HFFc6 (cell line): Measurements from ENCODE around the gene MYBPC3. TPM values are rescaled to one million over a fixed set of nuclear protein-coding genes. Genes with fewer than 3 reads are reported as not detected.

Experiments used
- DNase-seq: peaks from one replicate; pipeline ENCODE4 v3.0.0-alpha.2; 2018
- H3K27ac Mint-ChIP-seq: 2 replicates; pipeline ENCODE4 v1.8.0; 2020; ENCODE audit warnings: mild to moderate bottlenecking, mixed read lengths
- H3K27me3 Mint-ChIP-seq: 2 replicates; pipeline ENCODE4 v1.8.0; 2021; ENCODE audit warnings: mild to moderate bottlenecking, moderate library complexity, mixed read lengths; ENCODE audit not compliant: insufficient read depth
- H3K36me3 Mint-ChIP-seq: 2 replicates; pipeline ENCODE4 v1.8.0; 2021; ENCODE audit warnings: low read depth, mixed read lengths
- H3K4me1 Mint-ChIP-seq: 2 replicates; pipeline ENCODE4 v1.8.0; 2020; ENCODE audit warnings: low read depth, mixed read lengths
- H3K4me3 Mint-ChIP-seq: 2 replicates; pipeline ENCODE4 v1.8.0; 2020; ENCODE audit warnings: mild to moderate bottlenecking, moderate library complexity, mixed read lengths
- H3K9me3 Mint-ChIP-seq: 2 replicates; pipeline ENCODE4 v1.8.0; 2020; ENCODE audit warnings: mild to moderate bottlenecking, mixed read lengths
- total RNA-seq, 6 experiments: library from RNA; stranded (reverse); fragmentation: NEBNext Ultra II Directional; extraction: Animal tissue kit (Norgen Biotek cat#: 25700); gene quantifications; 2 replicates in 1 of 6; 3 replicates in 5 of 6; pipeline ENCODE4 v1.2.3, GENCODE V29; 2021
- TF ChIP-seq, protein P1 (sequence below): fragments of 200-600 bp; sonication (generic); IDR thresholded peaks from 2 replicates; pipeline ENCODE4 v1.5.0; 2021; ENCODE audit warnings: antibody characterized with exemption, mild to moderate bottlenecking

The MYBPC3 gene
- total RNA-seq, 6 experiments from 2014 or later = not detected

DNA sequence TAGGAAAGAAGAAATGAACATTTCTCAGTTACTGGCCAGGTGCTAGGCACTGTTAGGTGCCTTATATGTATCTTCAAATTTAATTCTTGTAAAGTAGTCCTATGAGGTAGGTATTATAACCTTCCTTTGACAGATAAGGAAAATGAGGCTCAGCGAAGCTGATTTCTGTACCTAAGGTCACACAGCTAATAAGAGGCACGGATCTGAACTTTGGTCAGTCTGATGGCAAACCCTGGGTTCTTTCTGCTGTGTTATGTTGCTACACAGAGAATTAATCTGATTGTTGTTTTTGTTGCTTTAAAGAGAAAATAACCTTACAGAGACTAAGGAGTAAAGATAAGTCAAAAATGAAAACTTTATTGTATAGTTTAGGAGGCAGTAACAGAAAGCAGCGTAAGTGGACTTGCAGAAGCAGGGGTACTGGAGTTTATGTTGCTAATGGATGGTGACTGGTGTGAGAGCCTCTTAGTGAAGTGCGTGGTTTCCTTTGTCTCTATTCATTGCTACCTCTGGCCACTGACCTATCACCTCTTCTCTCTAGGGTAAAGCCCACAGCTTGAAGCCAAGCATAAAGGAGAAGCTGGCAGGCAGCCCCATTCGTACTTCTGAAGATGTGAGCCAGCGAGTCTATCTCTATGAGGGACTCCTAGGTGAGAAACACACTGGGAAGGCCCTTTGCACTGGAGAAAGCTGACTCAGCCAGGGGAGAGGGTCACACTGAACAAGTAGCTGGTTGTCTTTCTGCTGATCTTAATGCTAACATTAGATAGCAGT, 44.3 kb downstream of the MYBPC3 start:
- Mint-ChIP-seq H3K27ac (no peak overlapping the region), H3K36me3 (peaks cover 32% of the 10 kb centered on the region), H3K4me1 (peaks cover 12% of the 10 kb centered on the region; the same call in 1 of the 2 replicates), H3K4me3 (no peak overlapping the region), H3K27me3 (no peaks in the 10 kb centered on the region; the same call in 1 of the 2 replicates), H3K9me3 (no peaks in the 10 kb centered on the region)
- TF ChIP-seq, protein P1, sequence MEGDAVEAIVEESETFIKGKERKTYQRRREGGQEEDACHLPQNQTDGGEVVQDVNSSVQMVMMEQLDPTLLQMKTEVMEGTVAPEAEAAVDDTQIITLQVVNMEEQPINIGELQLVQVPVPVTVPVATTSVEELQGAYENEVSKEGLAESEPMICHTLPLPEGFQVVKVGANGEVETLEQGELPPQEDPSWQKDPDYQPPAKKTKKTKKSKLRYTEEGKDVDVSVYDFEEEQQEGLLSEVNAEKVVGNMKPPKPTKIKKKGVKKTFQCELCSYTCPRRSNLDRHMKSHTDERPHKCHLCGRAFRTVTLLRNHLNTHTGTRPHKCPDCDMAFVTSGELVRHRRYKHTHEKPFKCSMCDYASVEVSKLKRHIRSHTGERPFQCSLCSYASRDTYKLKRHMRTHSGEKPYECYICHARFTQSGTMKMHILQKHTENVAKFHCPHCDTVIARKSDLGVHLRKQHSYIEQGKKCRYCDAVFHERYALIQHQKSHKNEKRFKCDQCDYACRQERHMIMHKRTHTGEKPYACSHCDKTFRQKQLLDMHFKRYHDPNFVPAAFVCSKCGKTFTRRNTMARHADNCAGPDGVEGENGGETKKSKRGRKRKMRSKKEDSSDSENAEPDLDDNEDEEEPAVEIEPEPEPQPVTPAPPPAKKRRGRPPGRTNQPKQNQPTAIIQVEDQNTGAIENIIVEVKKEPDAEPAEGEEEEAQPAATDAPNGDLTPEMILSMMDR = no peak
- no peak for DNase-seq

DNA sequence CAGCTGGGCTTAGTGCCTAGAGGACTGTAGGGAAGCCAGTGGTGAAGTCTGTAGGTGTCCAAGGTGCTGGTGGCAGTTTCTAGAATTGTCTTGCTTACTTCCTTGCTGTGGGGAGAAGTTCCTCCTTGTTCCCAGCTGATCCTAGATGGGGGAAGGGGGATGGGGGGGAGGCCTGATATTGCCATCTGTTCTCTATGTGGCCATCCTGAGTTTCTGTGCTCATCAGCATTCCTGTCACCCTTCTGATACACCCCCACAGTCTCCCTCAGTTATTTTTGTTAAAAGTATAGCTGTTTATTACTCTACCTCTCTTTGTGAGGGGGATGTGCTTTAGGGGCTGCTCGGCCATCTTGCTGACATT, 46.0 kb downstream of the MYBPC3 start:
- H3K9me3 Mint-ChIP-seq = peaks cover 7% of the 10 kb centered on the region
- no peak overlapping the region for H3K4me3 Mint-ChIP-seq
- H3K36me3 Mint-ChIP-seq = peaks cover 44% of the 10 kb centered on the region
- H3K27ac Mint-ChIP-seq = no peak overlapping the region
- H3K4me1 Mint-ChIP-seq = peaks cover 12% of the 10 kb centered on the region; the same call in 1 of the 2 replicates
- TF ChIP-seq, protein P1 = no peak
- DNase-seq = no peak
- no peaks in the 10 kb centered on the region; the same call in 1 of the 2 replicates for H3K27me3 Mint-ChIP-seq

DNA sequence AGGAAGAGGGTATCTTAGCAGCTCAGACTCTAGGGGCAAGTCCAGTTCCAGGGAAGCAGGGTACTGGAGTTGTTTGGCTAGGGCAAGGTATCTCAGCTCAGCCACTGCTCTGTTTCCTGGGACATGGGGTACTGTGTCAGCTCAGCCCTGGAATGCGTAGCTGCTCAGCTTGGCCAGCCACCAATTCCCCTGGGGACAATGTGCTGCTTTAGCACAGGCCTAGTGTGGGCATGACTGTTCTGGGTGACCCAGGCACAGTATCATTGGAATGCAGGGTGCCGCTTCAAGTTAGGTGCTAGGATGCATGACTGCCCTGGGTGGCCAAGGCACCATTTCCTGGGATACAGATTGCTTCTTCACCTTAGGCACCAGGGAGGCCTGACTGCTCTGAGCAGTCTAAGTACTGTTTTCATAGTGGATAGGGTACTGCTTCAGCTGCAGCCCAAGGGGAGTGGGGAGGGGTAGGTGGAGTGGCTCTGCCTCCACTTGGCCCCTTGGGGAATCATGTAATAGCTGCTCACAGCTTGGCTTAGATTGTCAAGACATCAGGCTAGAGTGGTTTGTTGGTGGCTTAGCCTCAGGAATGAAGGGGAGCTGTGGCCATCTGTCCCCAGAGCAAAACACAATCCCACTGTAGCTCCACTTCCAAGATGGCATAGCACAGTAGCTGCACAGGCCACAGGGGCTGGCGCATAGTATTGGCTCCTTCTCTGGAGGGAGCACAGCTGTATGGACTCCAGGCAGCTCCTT, 46.6 kb downstream of the MYBPC3 start:
- Mint-ChIP-seq H3K36me3 (peaks cover 49% of the 10 kb centered on the region), H3K27ac (no peak overlapping the region), H3K4me3 (no peak overlapping the region), H3K9me3 (peaks cover 7% of the 10 kb centered on the region), H3K4me1 (peaks cover 12% of the 10 kb centered on the region; the same call in 1 of the 2 replicates), H3K27me3 (no peaks in the 10 kb centered on the region)
- TF ChIP-seq, protein P1 = no peak
- DNase-seq = peak; percentile 42

DNA sequence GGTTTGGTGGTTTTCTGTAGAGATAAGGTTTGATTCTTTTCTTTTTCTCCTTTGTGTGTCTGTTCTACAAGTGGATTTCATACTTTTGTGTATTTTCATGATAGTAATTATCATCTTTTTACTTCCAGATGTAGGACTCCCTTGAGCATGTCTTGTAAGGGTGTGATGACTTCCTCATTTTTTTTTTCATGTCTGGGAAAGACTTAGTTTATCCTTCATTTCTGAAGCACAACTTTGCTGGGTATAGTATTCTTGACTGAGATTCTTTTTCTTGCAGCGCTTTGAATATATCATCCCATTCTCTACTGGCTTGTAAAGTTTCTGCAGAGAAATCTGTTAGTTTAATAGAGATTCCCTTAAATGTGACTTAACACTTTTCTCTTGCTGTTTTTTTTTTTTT, 49.6 kb downstream of the MYBPC3 start:
- no peak overlapping the region for H3K27ac Mint-ChIP-seq
- TF ChIP-seq, protein P1 = no peak
- no peak overlapping the region for H3K4me3 Mint-ChIP-seq
- DNase-seq = no peak
- no peaks in the 10 kb centered on the region; the same call in 1 of the 2 replicates for H3K27me3 Mint-ChIP-seq
- peaks cover 61% of the 10 kb centered on the region for H3K36me3 Mint-ChIP-seq
- H3K9me3 Mint-ChIP-seq = peaks cover 20% of the 10 kb centered on the region
- H3K4me1 Mint-ChIP-seq = peaks cover 12% of the 10 kb centered on the region; the same call in 1 of the 2 replicates

DNA sequence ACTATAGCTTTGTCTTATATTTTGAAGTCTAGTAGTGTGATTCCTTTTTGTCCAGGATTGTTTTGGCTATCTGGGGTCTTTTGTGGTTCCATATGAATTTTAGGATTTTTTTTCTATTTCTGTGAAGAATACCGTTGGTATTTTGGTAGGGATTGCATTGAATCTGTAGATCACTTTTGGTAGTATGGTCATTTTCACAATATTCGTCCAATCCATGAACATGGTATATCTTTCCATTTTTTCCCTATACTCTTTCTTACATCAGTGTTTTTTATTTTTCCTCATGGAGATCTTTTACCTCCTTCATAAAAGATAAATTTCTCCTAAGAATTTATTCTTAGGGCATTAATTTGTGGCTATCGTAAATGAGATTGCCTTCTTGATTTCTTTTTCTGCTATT, 53.4 kb downstream of the MYBPC3 start:
- no peak overlapping the region for H3K27ac Mint-ChIP-seq
- peaks cover 20% of the 10 kb centered on the region for H3K9me3 Mint-ChIP-seq
- TF ChIP-seq, protein P1 = no peak
- H3K36me3 Mint-ChIP-seq = peaks cover 68% of the 10 kb centered on the region
- H3K27me3 Mint-ChIP-seq = no peaks in the 10 kb centered on the region; the same call in 1 of the 2 replicates
- no peak for DNase-seq
- H3K4me1 Mint-ChIP-seq = no peaks in the 10 kb centered on the region
- H3K4me3 Mint-ChIP-seq = no peak overlapping the region
